GM18861 (cell line): ENCODE measurements around the gene PDLIM5.

Experiments used
- ATAC-seq: cut with Tn5 transposase; IDR thresholded peaks from one replicate; pipeline ENCODE4 v1.9.1; 2021; ENCODE audit not compliant: unreplicated experiment

PDLIM5 gene

GRCh38 chr4:94426783-94427182 is 25.0 kb upstream of the PDLIM5 start:
- ATAC-seq = no peak

- ATAC-seq = no peak
Measured at GRCh38 chr4:94428884-94429283, 22.9 kb upstream of the PDLIM5 start.

- ATAC-seq = no peak
Measured at GRCh38 chr4:94430406-94430805, 21.3 kb upstream of the PDLIM5 start.

- ATAC-seq = no peak
Measured at GRCh38 chr4:94431388-94431787, 20.4 kb upstream of the PDLIM5 start.

- no peak for ATAC-seq
Measured at GRCh38 chr4:94434505-94434904, 17.2 kb upstream of the PDLIM5 start.

- ATAC-seq = no peak
Measured at GRCh38 chr4:94435874-94436273, 15.9 kb upstream of the PDLIM5 start.

GRCh38 chr4:94436512-94436911 is 15.2 kb upstream of the PDLIM5 start:
- no peak for ATAC-seq

- no peak for ATAC-seq
Measured at GRCh38 chr4:94439606-94440005, 12.1 kb upstream of the PDLIM5 start.

GRCh38 chr4:94441838-94442237 is 9.9 kb upstream of the PDLIM5 start:
- ATAC-seq = no peak

- ATAC-seq = no peak
Measured at GRCh38 chr4:94442251-94442650, 9.5 kb upstream of the PDLIM5 start.

GRCh38 chr4:94446386-94446785 is 5.4 kb upstream of the PDLIM5 start:
- no peak for ATAC-seq

GRCh38 chr4:94447754-94448411 is 3.9 kb upstream of the PDLIM5 start:
- no peak for ATAC-seq

- ATAC-seq = no peak
Measured at GRCh38 chr4:94448815-94449375, 2.8 kb upstream of the PDLIM5 start.

- ATAC-seq = no peak
Measured at GRCh38 chr4:94451051-94451694, 569 bp upstream of the PDLIM5 start.

GRCh38 chr4:94452476-94453371 is 982 bp downstream of the PDLIM5 start:
- no peak for ATAC-seq

- no peak for ATAC-seq
Measured at GRCh38 chr4:94453391-94453963, 1.7 kb downstream of the PDLIM5 start.

GRCh38 chr4:94454405-94454804 is 2.7 kb downstream of the PDLIM5 start:
- ATAC-seq = no peak

GRCh38 chr4:94455081-94455480 is 3.3 kb downstream of the PDLIM5 start:
- no peak for ATAC-seq

GRCh38 chr4:94457692-94458106 is 6.0 kb downstream of the PDLIM5 start:
- no peak for ATAC-seq

- ATAC-seq = no peak
Measured at GRCh38 chr4:94458682-94459081, 6.9 kb downstream of the PDLIM5 start.

GRCh38 chr4:94459462-94460161 is 7.9 kb downstream of the PDLIM5 start:
- ATAC-seq = no peak
